Panc1 (cell line): ENCODE data around the gene EGFR.

Experiments used
- POLR2AphosphoS5 ChIP-seq: IDR thresholded peaks from 2 replicates; pipeline ENCODE4 v1.6.1; 2012; ENCODE audit warnings: mild to moderate bottlenecking, low read depth, low read length, moderate library complexity
- SIN3A ChIP-seq: IDR thresholded peaks from 2 replicates; pipeline ENCODE4 v1.6.1; 2012; ENCODE audit warnings: low read depth, mild to moderate bottlenecking, low read length, moderate library complexity, borderline replicate concordance; ENCODE audit not compliant: insufficient read depth
- TF ChIP-seq, protein P1 (sequence below): fragments of 450-650 bp; IDR thresholded peaks from 2 replicates; pipeline ENCODE4 v1.5.1; 2017; ENCODE audit warnings: mild to moderate bottlenecking

GRCh38 chr7:55117286-55117685, 98.5 kb downstream of the EGFR start:
- TF ChIP-seq, protein P1, sequence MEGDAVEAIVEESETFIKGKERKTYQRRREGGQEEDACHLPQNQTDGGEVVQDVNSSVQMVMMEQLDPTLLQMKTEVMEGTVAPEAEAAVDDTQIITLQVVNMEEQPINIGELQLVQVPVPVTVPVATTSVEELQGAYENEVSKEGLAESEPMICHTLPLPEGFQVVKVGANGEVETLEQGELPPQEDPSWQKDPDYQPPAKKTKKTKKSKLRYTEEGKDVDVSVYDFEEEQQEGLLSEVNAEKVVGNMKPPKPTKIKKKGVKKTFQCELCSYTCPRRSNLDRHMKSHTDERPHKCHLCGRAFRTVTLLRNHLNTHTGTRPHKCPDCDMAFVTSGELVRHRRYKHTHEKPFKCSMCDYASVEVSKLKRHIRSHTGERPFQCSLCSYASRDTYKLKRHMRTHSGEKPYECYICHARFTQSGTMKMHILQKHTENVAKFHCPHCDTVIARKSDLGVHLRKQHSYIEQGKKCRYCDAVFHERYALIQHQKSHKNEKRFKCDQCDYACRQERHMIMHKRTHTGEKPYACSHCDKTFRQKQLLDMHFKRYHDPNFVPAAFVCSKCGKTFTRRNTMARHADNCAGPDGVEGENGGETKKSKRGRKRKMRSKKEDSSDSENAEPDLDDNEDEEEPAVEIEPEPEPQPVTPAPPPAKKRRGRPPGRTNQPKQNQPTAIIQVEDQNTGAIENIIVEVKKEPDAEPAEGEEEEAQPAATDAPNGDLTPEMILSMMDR, result no peak
- TF ChIP-seq POLR2AphosphoS5 (no peak), SIN3A (no peak)
